ENCODE data around the gene RFC5. TPM values are rescaled to one million over a fixed set of nuclear protein-coding genes. Genes with fewer than 3 reads are reported as not detected.

The RFC5 gene, protein sequence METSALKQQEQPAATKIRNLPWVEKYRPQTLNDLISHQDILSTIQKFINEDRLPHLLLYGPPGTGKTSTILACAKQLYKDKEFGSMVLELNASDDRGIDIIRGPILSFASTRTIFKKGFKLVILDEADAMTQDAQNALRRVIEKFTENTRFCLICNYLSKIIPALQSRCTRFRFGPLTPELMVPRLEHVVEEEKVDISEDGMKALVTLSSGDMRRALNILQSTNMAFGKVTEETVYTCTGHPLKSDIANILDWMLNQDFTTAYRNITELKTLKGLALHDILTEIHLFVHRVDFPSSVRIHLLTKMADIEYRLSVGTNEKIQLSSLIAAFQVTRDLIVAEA
- total RNA-seq, result 5.2 TPM

DNA sequence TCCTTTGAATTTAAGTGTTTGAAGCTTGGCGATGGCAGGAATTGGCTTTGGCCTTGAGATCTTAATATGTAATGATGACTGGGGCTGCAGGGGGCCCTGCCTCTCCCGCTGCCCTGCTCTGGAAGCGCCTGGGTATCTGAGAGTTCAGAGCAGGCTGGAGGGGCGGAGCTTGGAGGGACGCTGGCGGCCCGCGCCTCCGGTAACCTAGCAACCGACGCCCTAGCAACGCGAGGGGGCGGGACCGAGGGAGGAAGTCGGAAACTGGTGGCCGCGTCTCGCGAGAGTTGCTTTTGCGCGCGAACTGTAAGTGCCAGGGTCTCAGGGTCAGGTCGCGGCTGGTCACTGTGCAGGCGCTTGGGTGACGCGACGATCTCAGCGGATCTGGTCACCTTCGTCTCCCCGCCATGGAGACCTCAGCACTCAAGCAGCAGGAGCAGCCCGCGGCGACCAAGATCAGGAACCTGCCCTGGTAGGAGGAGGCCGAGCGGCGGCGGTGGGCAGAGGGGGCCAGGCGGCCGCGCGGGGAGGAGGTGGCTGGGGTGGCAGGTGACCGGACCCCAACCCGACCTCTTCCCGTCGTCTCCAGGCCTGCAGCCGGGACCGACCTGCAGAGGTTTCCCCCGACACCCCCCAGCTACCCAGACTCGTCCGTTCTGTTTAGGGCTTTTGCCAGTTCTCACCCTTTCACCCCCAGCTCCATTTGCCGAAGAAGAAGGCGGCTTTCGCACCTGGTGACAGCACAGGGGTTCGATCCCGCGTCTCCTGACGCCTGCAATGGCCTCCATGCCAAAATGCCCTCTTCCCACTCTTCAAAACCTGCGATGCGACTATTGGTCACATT, at the start of gene RFC5:
RFC5 (plus strand) TSS at position 280 of the 841 bp plus-strand sequence; CDS start at position 405, 125 bp downstream.
- Histone ChIP-seq H3K27me3 (no peaks in the 10 kb centered on the region), H3K9me3 (no peaks in the 10 kb centered on the region), H3K4me3 (peak within 1 kb of the TSS; percentile 67 to 84), H3K4me1 (peaks cover 0 to 4% of the 10 kb centered on the region in 2 donors), H3K27ac (peak within 1 kb of the TSS in 1 of 2 donors; percentile 22), H3K36me3 (peaks cover 0 to 5% of the 10 kb centered on the region in 2 donors)
- peak; percentile 86 to 98 for DNase-seq (ENCODE audit: low spot score in 2 of 2)
- TF ChIP-seq, protein P1, sequence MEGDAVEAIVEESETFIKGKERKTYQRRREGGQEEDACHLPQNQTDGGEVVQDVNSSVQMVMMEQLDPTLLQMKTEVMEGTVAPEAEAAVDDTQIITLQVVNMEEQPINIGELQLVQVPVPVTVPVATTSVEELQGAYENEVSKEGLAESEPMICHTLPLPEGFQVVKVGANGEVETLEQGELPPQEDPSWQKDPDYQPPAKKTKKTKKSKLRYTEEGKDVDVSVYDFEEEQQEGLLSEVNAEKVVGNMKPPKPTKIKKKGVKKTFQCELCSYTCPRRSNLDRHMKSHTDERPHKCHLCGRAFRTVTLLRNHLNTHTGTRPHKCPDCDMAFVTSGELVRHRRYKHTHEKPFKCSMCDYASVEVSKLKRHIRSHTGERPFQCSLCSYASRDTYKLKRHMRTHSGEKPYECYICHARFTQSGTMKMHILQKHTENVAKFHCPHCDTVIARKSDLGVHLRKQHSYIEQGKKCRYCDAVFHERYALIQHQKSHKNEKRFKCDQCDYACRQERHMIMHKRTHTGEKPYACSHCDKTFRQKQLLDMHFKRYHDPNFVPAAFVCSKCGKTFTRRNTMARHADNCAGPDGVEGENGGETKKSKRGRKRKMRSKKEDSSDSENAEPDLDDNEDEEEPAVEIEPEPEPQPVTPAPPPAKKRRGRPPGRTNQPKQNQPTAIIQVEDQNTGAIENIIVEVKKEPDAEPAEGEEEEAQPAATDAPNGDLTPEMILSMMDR (IDR thresholded peaks at IDR 0.05), result no peak
- intact Hi-C loops (cut with DNase I), result loop anchor here (2.0 to 10.0 kb wide), 6 partner anchors 36 to 1648 kb away; partner anchors contain the start of genes PEBP1, PRKAB1, TAOK3 and VSIG10

DNA sequence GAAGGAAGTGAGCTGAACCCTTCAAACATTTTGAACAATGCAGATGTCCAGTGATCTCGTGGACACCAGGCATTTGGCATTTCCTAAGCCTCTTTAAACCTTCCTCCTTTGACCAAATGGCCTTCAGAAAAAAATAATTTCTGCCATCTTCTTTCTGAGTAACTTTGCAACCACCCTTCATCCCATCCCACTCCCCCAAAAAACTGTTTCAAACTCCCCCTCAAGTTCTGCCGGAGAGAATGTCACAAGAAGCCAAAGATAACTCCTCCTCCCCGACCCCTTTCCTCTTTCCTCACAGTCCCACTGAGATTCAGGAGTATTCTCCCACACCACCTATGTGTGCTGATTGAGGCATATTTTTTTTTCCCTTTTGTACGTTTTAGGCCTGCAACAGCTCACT, 49.5 kb upstream of the RFC5 start:
- TF ChIP-seq, protein P1 (IDR thresholded peaks at IDR 0.05), result no peak

DNA sequence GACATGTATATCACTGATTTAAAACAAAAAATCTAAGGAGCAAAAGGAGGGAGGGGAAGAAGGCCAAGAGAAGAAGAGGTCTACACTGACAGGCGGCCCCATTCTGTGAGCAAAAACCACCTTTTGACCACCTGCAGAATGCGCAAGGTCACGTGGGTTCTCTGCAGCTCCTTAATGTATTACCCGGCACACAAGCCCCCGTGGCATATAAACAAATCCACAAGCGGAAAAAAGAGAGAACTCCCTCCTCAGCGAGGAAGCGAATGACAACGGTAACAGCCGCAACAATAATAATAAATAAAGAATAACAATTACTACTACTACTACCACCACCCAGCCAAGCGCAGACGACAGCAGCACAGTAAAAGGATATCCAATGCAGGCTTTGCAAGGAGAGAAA, 49.0 kb upstream of the RFC5 start:
- H3K27ac ChIP-seq, result no peak overlapping the region

More for the DNA sequence above, 49.5 kb upstream of the RFC5 start:
- no peaks in the 10 kb centered on the region for H3K36me3 ChIP-seq
- no peak overlapping the region for H3K4me3 ChIP-seq
- intact Hi-C loops (cut with DNase I), result no loop called here
- peaks cover 0 to 13% of the 10 kb centered on the region in 2 donors for H3K9me3 ChIP-seq
- no peak for DNase-seq (ENCODE audit: low spot score in 2 of 2)
- no peaks in the 10 kb centered on the region for H3K4me1 ChIP-seq
- no peak overlapping the region for H3K27ac ChIP-seq
- no peaks in the 10 kb centered on the region for H3K27me3 ChIP-seq

DNA sequence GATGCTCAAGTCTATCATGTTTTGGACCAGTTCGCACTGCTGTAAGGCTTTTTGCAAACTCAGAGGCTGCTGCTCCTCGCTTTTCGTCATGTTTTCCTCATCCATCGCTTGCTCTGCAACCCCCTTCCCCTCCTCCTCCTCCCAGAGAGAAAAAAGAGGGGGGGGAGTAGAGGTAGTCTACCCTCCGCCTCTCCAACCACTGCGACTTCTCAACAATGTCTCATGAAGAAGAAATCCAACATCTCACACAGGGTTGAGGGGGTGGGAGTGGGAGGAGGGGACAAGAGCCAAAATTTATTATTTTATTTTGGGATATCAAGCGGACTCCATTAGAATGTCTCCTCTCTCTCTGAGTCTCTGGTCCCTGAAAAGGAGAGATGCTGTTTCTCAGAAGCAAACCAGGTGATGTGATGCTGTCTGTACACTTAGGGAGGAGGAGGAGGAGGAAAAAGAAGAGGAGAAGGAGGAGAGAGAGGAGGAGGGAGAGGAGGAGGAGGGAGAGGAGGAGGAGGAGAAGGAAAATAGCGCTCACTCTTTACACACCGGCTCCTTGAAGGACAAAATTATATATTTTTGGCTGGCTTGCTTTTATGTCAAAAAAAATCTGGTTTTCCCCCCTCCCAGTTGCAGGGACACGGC, 48.2 kb upstream of the RFC5 start:
- no peaks in the 10 kb centered on the region for H3K4me1 ChIP-seq

More for the DNA sequence above, 49.0 kb upstream of the RFC5 start:
- TF ChIP-seq, protein P1 (IDR thresholded peaks at IDR 0.05), result no peak
- Histone ChIP-seq H3K27me3 (no peaks in the 10 kb centered on the region), H3K36me3 (no peaks in the 10 kb centered on the region), H3K4me1 (no peaks in the 10 kb centered on the region), H3K9me3 (peaks cover 0 to 13% of the 10 kb centered on the region in 2 donors), H3K4me3 (no peak overlapping the region)
- intact Hi-C loops (cut with DNase I), result no loop called here
- DNase-seq (ENCODE audit: low spot score in 2 of 2), result no peak

More for the DNA sequence above, 48.2 kb upstream of the RFC5 start:
- H3K36me3 ChIP-seq, result no peaks in the 10 kb centered on the region
- H3K4me3 ChIP-seq, result no peak overlapping the region
- H3K27me3 ChIP-seq, result no peaks in the 10 kb centered on the region
- no peak for DNase-seq (ENCODE audit: low spot score in 2 of 2)
- TF ChIP-seq, protein P1 (IDR thresholded peaks at IDR 0.05), result no peak
- peaks cover 0 to 13% of the 10 kb centered on the region in 2 donors for H3K9me3 ChIP-seq
- intact Hi-C loops (cut with DNase I), result no loop called here
- H3K27ac ChIP-seq, result no peak overlapping the region

Measured in ascending aorta (tissue), 2 donors.